ENCODE data around the gene DXO.
"Not testable (repeated sequence)": the region's sequence is repeated elsewhere in the genome, so short reads cannot be mapped to it uniquely, and the experiment has no call there.

DNA sequence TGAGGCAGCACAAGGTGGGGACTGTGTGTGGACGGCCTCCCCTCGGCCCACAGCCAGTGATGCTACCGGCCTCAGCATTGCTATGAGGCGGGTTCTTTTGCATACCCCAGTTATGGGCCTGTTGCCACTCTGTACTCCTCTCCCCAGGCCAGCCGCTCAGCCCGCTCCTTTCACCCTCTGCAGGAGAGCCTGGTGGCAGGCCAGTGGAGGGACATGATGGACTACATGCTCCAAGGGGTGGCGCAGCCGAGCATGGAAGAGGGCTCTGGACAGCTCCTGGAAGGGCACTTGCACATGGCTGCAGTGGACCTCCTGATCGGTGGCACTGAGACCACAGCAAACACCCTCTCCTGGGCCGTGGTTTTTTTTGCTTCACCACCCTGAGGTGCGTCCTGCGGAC is 35.1 kb upstream of the DXO start:
- TF ChIP-seq, protein P1, sequence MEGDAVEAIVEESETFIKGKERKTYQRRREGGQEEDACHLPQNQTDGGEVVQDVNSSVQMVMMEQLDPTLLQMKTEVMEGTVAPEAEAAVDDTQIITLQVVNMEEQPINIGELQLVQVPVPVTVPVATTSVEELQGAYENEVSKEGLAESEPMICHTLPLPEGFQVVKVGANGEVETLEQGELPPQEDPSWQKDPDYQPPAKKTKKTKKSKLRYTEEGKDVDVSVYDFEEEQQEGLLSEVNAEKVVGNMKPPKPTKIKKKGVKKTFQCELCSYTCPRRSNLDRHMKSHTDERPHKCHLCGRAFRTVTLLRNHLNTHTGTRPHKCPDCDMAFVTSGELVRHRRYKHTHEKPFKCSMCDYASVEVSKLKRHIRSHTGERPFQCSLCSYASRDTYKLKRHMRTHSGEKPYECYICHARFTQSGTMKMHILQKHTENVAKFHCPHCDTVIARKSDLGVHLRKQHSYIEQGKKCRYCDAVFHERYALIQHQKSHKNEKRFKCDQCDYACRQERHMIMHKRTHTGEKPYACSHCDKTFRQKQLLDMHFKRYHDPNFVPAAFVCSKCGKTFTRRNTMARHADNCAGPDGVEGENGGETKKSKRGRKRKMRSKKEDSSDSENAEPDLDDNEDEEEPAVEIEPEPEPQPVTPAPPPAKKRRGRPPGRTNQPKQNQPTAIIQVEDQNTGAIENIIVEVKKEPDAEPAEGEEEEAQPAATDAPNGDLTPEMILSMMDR (IDR thresholded peaks at IDR 0.05): not testable (repeated sequence)
- TF ChIP-seq POLR2A (IDR thresholded peaks at IDR 0.05); POLR2AphosphoS5 (IDR thresholded peaks at IDR 0.05); EP300 (IDR thresholded peaks at IDR 0.05; ENCODE audit: low read depth): not testable (repeated sequence)
